Naive thymus-derived CD8-positive, alpha-beta T cell (primary cell): ENCODE data around the gene PNMA6F. TPM values are rescaled to one million over a fixed set of nuclear protein-coding genes. Genes with fewer than 3 reads are reported as not detected.
"Not testable (repeated sequence)": the region's sequence is repeated elsewhere in the genome, so short reads cannot be mapped to it uniquely, and the experiment has no call there.

Experiments
- ATAC-seq, 2 donors: fragments of 150-1000 bp; cut with Tn5 transposase in 1 of 2; sonication (Bioruptor Pico), chemical (Tn5 transposase) in 1 of 2; 1 replicate in 1 of 2; 2 replicates in 1 of 2; pipeline ENCODE4 v1.10.0; 2021; ENCODE audit warnings: mild to moderate bottlenecking in 2 of 2, moderate library complexity in 2 of 2
- POLR2A ChIA-PET: fragments of 350-600 bp; sonication (Branson Sonifier 250); formaldehyde crosslinking; loops from one replicate; lab custom pipeline; 2021; ENCODE audit warnings: antibody characterized with exemption; lab: Charles Lee
- DNase-seq, 10 donors: peaks; one replicate each; pipeline versions ENCODE4 v3.0.0 to v3.0.0-alpha.2; 2020 to 2022
- H3K27ac Mint-ChIP-seq, 10 donors: one replicate each; pipeline ENCODE4 v1.8.0; 2020 to 2022; ENCODE audit warnings: mild to moderate bottlenecking in 10 of 10, mixed read lengths in 10 of 10, moderate library complexity in 4 of 10, inconsistent platforms in 1 of 10
- H3K27me3 Mint-ChIP-seq, 5 donors: one replicate each; pipeline ENCODE4 v1.8.0; 2021 to 2022; ENCODE audit warnings: mixed read lengths in 5 of 5
- H3K36me3 Mint-ChIP-seq, 3 donors: one replicate each; pipeline ENCODE4 v1.8.0; 2020 to 2022; ENCODE audit warnings: mixed read lengths in 3 of 3, mild to moderate bottlenecking in 2 of 3, inconsistent platforms in 1 of 3
- H3K4me1 Mint-ChIP-seq, 4 donors: one replicate each; pipeline ENCODE4 v1.8.0; 2021 to 2022; ENCODE audit warnings: mixed read lengths in 4 of 4
- H3K4me3 Mint-ChIP-seq, 10 donors: one replicate each; pipeline ENCODE4 v1.8.0; 2020 to 2022; ENCODE audit warnings: mild to moderate bottlenecking in 10 of 10, mixed read lengths in 10 of 10, moderate library complexity in 6 of 10, inconsistent platforms in 1 of 10
- H3K9me3 Mint-ChIP-seq, 9 donors: one replicate each; pipeline ENCODE4 v1.8.0; 2020 to 2022; ENCODE audit warnings: mixed read lengths in 9 of 9, mild to moderate bottlenecking in 3 of 9, inconsistent platforms in 1 of 9, moderate library complexity in 1 of 9
- polyA plus RNA-seq, 3 donors: library from polyadenylated mRNA; unstranded; fragments of 300-500 nt; fragmentation: Illumina TruSeq; gene quantifications; one replicate each; pipeline ENCODE4 v1.2.3, GENCODE V29; 2021
- total RNA-seq, 8 experiments: library from RNA in 2 of 8; stranded (reverse) in 2 of 8; gene quantifications; one replicate each; pipeline ENCODE4 v1.2.3 and lab custom pipeline; 2021 to 2026

PNMA6F gene
- total and polyA plus RNA-seq, 5 experiments from 2014 or later, result not detected

DNA sequence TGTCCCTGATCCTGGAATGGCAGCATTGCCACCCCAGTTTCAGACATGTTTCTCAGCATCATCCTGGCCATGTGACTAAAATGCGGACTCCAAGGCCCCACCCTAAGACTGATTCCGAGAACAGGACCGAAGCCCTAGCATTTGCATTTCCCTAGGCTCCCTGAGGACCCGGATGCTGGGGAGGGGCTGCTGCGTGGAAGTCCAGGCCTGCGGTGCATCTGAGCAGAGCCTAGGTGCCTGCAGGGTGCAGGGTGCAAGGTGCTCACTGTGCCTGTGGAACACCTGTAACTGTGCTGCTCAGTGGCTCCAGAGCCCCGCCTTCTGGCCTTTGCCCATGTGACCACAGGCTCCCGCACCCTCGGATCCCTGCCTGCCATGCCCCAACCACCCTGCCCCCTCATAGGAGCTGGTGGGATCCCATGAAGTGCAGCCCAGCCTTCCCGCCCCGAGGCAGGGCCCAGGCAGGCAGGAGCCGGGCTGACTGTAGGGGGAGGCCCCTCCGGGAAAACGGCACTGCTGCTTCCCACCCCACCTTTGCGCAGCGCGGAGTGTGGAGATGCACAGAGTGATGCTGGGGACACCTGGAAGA, 14.9 kb downstream of the PNMA6F start:
- DNase-seq (no peak), ATAC-seq (no peak)
- Mint-ChIP-seq H3K4me3 (no peak overlapping the region), H3K9me3 (no peaks in the 10 kb centered on the region), H3K4me1 (peaks cover 0 to 10% (median 5%) of the 10 kb centered on the region in 4 donors), H3K27ac (no peak overlapping the region), H3K27me3 (peaks cover 0 to 19% (median 11%) of the 10 kb centered on the region in 5 donors), H3K36me3 (no peaks in the 10 kb centered on the region)
- POLR2A ChIA-PET, result no interaction called here

GRCh38 chrX:153305972-153306371, 15.6 kb downstream of the PNMA6F start:
- Mint-ChIP-seq H3K4me1 (peaks cover 0 to 10% (median 5%) of the 10 kb centered on the region in 4 donors), H3K27ac (no peak overlapping the region), H3K4me3 (peak overlapping the region in 1 of 10 donors; percentile 46), H3K9me3 (no peaks in the 10 kb centered on the region), H3K27me3 (peaks cover 0 to 19% (median 11%) of the 10 kb centered on the region in 5 donors), H3K36me3 (no peaks in the 10 kb centered on the region)
- POLR2A ChIA-PET, result no interaction called here
- DNase-seq (no peak), ATAC-seq (no peak)

DNA sequence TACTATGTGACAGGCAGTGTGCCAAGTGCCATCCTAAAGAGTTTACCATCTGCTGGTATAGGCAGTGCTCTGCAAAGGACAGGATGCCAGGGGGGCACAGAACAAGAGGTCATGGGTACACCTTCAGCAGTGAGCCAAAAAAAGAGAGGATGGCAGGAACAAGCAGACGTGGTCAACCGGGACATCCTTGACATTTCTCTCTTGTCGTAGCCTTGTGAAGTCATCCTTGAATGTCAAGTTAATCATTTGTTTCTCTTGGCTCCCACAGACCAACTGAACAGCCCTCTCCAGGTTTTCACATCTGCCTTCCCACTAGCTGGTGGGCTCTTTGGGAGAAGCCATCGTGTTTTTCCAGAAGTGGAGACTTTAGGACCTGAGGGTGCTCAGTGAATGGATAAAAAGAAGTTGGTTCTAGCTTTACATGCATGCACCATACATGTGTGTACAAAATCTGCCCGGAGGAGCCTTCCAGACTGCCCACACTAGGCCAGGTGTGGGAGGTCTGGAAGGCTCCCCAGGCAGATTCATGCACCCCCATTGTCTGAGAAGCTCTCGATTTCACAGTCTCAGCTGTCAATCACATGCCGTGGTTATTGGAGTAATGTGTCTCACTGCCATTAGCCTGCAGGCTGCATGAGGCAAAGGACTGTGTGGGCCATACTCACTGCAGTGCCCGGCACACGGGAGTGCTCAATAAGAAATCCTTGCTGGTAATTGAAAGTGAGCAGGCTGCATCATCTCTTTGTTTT, 16.4 kb downstream of the PNMA6F start:
- H3K27ac Mint-ChIP-seq, result no peak overlapping the region
- DNase-seq (no peak), ATAC-seq (no peak)
- peaks cover 0 to 10% (median 5%) of the 10 kb centered on the region in 4 donors for H3K4me1 Mint-ChIP-seq
- no peaks in the 10 kb centered on the region for H3K9me3 Mint-ChIP-seq
- no peaks in the 10 kb centered on the region for H3K36me3 Mint-ChIP-seq
- POLR2A ChIA-PET, result no interaction called here
- no peak overlapping the region for H3K4me3 Mint-ChIP-seq
- peaks cover 0 to 19% (median 12%) of the 10 kb centered on the region in 5 donors for H3K27me3 Mint-ChIP-seq

DNA sequence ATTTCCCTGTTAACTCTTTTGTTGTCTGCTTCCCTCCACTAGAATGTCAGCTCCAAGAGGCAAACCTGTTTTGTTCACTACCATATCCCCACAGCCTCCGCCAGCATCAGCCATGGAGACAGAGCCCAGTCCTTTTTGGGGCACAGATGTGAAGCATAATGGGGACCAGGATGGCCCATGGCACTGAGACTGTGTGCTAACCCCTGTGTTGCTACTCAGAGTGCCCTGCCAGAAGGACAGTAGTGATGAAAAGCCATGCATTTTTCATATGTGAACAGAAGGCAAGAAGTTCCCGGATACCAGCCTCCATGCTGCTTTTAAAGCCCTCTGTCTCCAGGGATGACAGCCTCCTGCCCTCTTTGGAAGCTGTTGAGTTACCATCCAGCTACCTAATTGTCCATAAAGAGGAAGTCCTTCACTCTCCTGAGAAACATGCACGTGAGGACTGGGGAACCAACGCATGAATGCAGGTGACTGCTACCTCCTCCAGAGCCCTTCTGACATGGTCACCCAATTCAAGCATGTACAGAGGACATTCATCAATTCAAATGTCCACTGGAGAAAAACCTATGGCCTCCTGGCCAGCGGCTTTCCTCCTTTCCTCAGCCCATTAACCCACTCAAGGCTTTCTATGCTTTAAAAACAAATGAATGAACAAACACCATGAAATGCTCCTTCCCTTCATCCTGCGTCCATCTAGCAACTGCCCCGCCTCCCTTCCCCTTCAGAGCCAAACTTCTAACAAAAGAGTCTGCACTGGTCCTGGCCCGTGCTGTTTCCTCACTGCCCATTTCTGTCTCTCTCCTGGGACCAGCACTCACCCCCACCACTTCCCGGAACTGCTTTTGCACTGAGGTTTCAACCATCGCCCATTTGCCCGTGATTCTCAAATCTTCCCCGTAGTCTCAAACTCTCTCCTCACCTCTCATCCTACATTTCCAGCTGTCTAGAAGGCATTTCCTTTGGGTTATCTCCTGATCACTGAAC, 18.0 kb downstream of the PNMA6F start:
- POLR2A ChIA-PET, result no interaction called here
- Mint-ChIP-seq H3K27me3 (peaks cover 0 to 19% (median 15%) of the 10 kb centered on the region in 5 donors), H3K27ac (peak overlapping the region in 2 of 10 donors; percentile 19 to 20), H3K4me1 (peaks cover 0 to 10% (median 5%) of the 10 kb centered on the region in 4 donors), H3K36me3 (no peaks in the 10 kb centered on the region), H3K9me3 (no peaks in the 10 kb centered on the region), H3K4me3 (peak overlapping the region in 2 of 10 donors; percentile 2 to 43)
- no peak for DNase-seq
- no peak for ATAC-seq

DNA sequence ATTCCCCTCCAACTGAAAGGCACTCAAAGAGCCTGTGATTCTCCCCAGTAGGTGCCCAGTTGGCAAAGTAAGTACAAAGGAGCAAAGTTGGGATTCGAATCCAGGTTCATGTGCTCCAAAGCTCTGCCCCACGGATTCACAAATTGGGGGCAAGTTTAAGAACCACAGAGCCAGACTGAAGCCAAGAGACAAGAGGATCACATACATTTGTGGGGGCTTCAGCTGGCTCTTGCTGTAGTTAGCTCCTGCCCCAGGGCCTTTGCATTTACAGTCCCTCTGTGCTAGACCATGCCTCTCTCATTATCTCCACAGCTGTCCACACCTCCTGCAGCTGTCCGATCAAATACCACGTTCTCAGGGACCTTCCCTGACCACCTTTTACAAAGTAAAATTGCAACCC, 18.8 kb downstream of the PNMA6F start:
- H3K36me3 Mint-ChIP-seq, result no peaks in the 10 kb centered on the region
- peaks cover 0 to 10% (median 5%) of the 10 kb centered on the region in 4 donors for H3K4me1 Mint-ChIP-seq
- POLR2A ChIA-PET, result no interaction called here
- peaks cover 0 to 19% (median 15%) of the 10 kb centered on the region in 5 donors for H3K27me3 Mint-ChIP-seq
- DNase-seq (no peak), ATAC-seq (no peak)
- H3K9me3 Mint-ChIP-seq, result no peaks in the 10 kb centered on the region
- H3K27ac Mint-ChIP-seq, result no peak overlapping the region
- no peak overlapping the region for H3K4me3 Mint-ChIP-seq

- ATAC-seq (no peak), DNase-seq (no peak)
- H3K36me3 Mint-ChIP-seq, result no peaks in the 10 kb centered on the region
- H3K9me3 Mint-ChIP-seq, result no peaks in the 10 kb centered on the region
- H3K4me1 Mint-ChIP-seq, result peaks cover 0 to 10% (median 5%) of the 10 kb centered on the region in 4 donors
- no peak overlapping the region for H3K27ac Mint-ChIP-seq
- H3K27me3 Mint-ChIP-seq, result peaks cover 0 to 19% (median 15%) of the 10 kb centered on the region in 5 donors
- POLR2A ChIA-PET, result no interaction called here
- H3K4me3 Mint-ChIP-seq, result no peak overlapping the region
Measured at GRCh38 chrX:153301746-153302145, 19.8 kb downstream of the PNMA6F start.

- Mint-ChIP-seq H3K4me3 (no peak overlapping the region), H3K4me1 (peaks cover 0 to 11% (median 5%) of the 10 kb centered on the region in 4 donors), H3K27ac (no peak overlapping the region), H3K36me3 (no peaks in the 10 kb centered on the region), H3K27me3 (peaks cover 0 to 20% (median 16%) of the 10 kb centered on the region in 5 donors), H3K9me3 (no peaks in the 10 kb centered on the region)
- POLR2A ChIA-PET, result no interaction called here
- no peak for ATAC-seq
- DNase-seq, result no peak
Measured at GRCh38 chrX:153299855-153300254, 21.7 kb downstream of the PNMA6F start.

DNA sequence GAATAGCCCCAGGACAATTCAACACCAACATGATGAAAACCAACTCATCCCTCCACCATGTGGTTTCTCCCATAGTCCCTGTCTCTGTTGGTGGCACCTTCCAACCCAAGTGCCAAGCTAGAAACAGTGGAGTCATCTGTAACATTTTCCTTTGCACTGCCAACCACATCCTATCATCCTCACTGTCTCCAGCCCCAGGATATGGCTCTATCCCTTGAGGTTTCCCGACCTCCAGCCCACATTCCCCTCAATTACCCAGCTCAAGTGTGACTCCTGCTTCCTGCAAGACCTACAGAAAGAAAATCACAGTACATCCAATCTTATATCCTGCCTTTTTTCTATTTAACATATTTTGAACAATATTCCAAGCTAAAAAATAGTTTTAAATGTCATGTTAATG, 24.2 kb downstream of the PNMA6F start:
- DNase-seq (no peak), ATAC-seq (no peak)
- POLR2A ChIA-PET, result no interaction called here
- no peak overlapping the region for H3K4me3 Mint-ChIP-seq
- no peak overlapping the region for H3K27ac Mint-ChIP-seq
- no peaks in the 10 kb centered on the region for H3K9me3 Mint-ChIP-seq
- no peaks in the 10 kb centered on the region for H3K36me3 Mint-ChIP-seq
- H3K27me3 Mint-ChIP-seq, result peaks cover 0 to 9% (median 2%) of the 10 kb centered on the region in 5 donors
- H3K4me1 Mint-ChIP-seq, result peaks cover 3 to 15% (median 12%) of the 10 kb centered on the region in 4 donors

GRCh38 chrX:153293485-153294071, 28.0 kb downstream of the PNMA6F start:
- Mint-ChIP-seq H3K4me1 (peaks cover 3 to 15% (median 12%) of the 10 kb centered on the region in 4 donors), H3K4me3 (peak overlapping the region in 6 of 10 donors; percentile 3 to 64 (median 24)), H3K27ac (peak overlapping the region in 5 of 10 donors; percentile 1 to 78 (median 56))
- H3K9me3 Mint-ChIP-seq, H3K27me3 Mint-ChIP-seq, H3K36me3 Mint-ChIP-seq, POLR2A ChIA-PET: not testable (repeated sequence)
- ATAC-seq, result peak; percentile 33 to 51
- DNase-seq, result peak in 1 of 10 donors; percentile 4

DNA sequence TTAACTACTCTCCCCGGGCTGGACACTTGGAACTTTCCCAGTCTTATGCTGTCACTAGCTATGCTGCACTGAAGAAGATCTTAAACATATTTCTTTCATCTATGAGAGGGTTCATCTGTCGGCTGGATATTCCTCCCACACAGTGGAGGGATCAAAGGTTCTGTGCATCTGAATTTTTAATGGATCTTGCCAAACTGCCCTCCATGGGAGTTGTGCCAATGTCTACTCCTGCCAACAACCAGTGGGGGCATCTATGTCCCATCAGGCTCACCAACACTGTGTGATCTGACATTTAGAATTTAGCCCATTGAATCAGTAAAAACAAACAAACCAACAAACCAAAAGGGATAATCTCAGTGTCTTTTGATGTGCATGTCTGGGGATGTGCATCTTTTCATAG, 32.8 kb downstream of the PNMA6F start:
- H3K9me3 Mint-ChIP-seq, H3K36me3 Mint-ChIP-seq, H3K4me3 Mint-ChIP-seq, ATAC-seq, POLR2A ChIA-PET, H3K27ac Mint-ChIP-seq, H3K27me3 Mint-ChIP-seq, H3K4me1 Mint-ChIP-seq, DNase-seq: not testable (repeated sequence)

GRCh38 chrX:153285678-153286077, 35.9 kb downstream of the PNMA6F start:
- ATAC-seq, H3K4me1 Mint-ChIP-seq: not testable (repeated sequence)

DNA sequence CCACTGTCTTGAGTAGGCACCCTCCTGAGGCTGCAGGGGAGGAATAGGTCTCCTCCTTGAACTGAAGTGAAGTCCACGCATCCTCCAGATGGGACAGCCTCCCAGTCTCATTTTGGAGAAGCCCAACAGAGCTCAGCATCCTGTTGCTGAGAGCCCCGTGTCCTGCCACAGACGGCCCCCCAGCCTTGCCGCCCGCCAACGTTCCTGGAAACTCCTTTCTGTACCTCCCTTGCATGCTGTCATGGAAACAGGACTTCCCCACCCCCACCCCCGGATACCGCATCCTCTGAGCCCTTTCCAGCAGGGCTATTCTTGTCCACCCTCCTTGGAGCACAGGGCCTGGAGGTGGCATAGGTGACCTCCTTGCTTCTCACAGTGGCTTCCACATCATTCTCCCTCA, 37.6 kb downstream of the PNMA6F start:
- H3K27me3 Mint-ChIP-seq, POLR2A ChIA-PET, H3K27ac Mint-ChIP-seq, H3K36me3 Mint-ChIP-seq, H3K4me3 Mint-ChIP-seq, H3K4me1 Mint-ChIP-seq, H3K9me3 Mint-ChIP-seq, DNase-seq, ATAC-seq: not testable (repeated sequence)

More at GRCh38 chrX:153285678-153286077, 35.9 kb downstream of the PNMA6F start:
- POLR2A ChIA-PET, DNase-seq, H3K9me3 Mint-ChIP-seq, H3K27me3 Mint-ChIP-seq, H3K4me3 Mint-ChIP-seq, H3K36me3 Mint-ChIP-seq, H3K27ac Mint-ChIP-seq: not testable (repeated sequence)
